H9 (cell line): ENCODE results near the gene ZNF677. TPM values are rescaled to one million over a fixed set of nuclear protein-coding genes. Genes with fewer than 3 reads are reported as not detected.
"Not testable (repeated sequence)": the region's sequence is repeated elsewhere in the genome, so short reads cannot be mapped to it uniquely, and the experiment has no call there.

Experiments used
- DNase-seq: peaks from one replicate; pipeline ENCODE4 v3.0.0-alpha.2; 2017
- H2AFZ ChIP-seq: one replicate; pipeline ENCODE4 v1.6.1; 2013; ENCODE audit warnings: mild to moderate bottlenecking, low read length, control low read depth, moderate library complexity
- H2AK5ac ChIP-seq: 2 replicates; pipeline ENCODE4 v1.6.1; 2013; ENCODE audit warnings: low read length, control low read depth, mixed read lengths; ENCODE audit not compliant: insufficient read length
- H2BK120ac ChIP-seq: one replicate; pipeline ENCODE4 v1.6.1; 2013; ENCODE audit warnings: low read depth, mild to moderate bottlenecking, low read length, control low read depth, inconsistent platforms; ENCODE audit not compliant: poor library complexity, severe bottlenecking
- H2BK12ac ChIP-seq: 2 replicates; pipeline ENCODE4 v1.6.1; 2013; ENCODE audit warnings: low read length, control low read depth, mixed read lengths, low read depth; ENCODE audit not compliant: insufficient read length
- H2BK15ac ChIP-seq: 2 replicates; pipeline ENCODE4 v1.6.1; 2013; ENCODE audit warnings: low read depth, low read length, control low read depth
- H2BK20ac ChIP-seq: one replicate; pipeline ENCODE4 v1.6.1; 2013; ENCODE audit warnings: low read depth, mild to moderate bottlenecking, low read length, control low read depth, inconsistent platforms; ENCODE audit not compliant: poor library complexity, severe bottlenecking
- H2BK5ac ChIP-seq: 2 replicates; pipeline ENCODE4 v1.6.1; 2013; ENCODE audit warnings: low read length, control low read depth, mixed read lengths; ENCODE audit not compliant: insufficient read length
- H3K14ac ChIP-seq: 2 replicates; pipeline ENCODE4 v1.6.1; 2013; ENCODE audit warnings: low read length, control low read depth; ENCODE audit not compliant: insufficient read depth
- H3K18ac ChIP-seq: 2 replicates; pipeline ENCODE4 v1.6.1; 2013; ENCODE audit warnings: low read depth, mild to moderate bottlenecking, mixed read lengths, low read length, control low read depth; ENCODE audit not compliant: insufficient read length
- H3K23ac ChIP-seq: 2 replicates; pipeline ENCODE4 v1.6.1; 2013; ENCODE audit warnings: low read length, control low read depth, mixed read lengths, low read depth; ENCODE audit not compliant: insufficient read length
- H3K23me2 ChIP-seq: 2 replicates; pipeline ENCODE4 v1.6.1; 2013; ENCODE audit warnings: low read depth, mild to moderate bottlenecking, mixed read lengths, low read length, control low read depth; ENCODE audit not compliant: insufficient read length, poor library complexity, severe bottlenecking
- H3K27ac ChIP-seq: 2 replicates; pipeline ENCODE4 v1.5.1; 2013; ENCODE audit warnings: low read length, control low read depth, mixed read lengths, low read depth; ENCODE audit not compliant: insufficient read length
- H3K27me3 ChIP-seq: 2 replicates; pipeline ENCODE4 v1.6.1; 2013; ENCODE audit warnings: low read length, control low read depth, inconsistent platforms; ENCODE audit not compliant: insufficient read depth
- H3K4ac ChIP-seq: 2 replicates; pipeline ENCODE4 v1.6.1; 2013; ENCODE audit warnings: low read depth, mild to moderate bottlenecking, control low read depth, inconsistent platforms, low read length, moderate library complexity
- H3K4me1 ChIP-seq: 2 replicates; pipeline ENCODE4 v1.6.1; 2013; ENCODE audit warnings: low read length, control low read depth, inconsistent platforms; ENCODE audit not compliant: insufficient read depth
- H3K4me2 ChIP-seq: 2 replicates; pipeline ENCODE4 v1.6.1; 2013; ENCODE audit warnings: low read length, control low read depth, mixed read lengths; ENCODE audit not compliant: insufficient read length, insufficient read depth
- H3K56ac ChIP-seq: 2 replicates; pipeline ENCODE4 v1.6.1; 2013; ENCODE audit warnings: low read depth, mild to moderate bottlenecking, mixed read lengths, low read length, control low read depth; ENCODE audit not compliant: insufficient read length
- H3K79me1 ChIP-seq: 2 replicates; pipeline ENCODE4 v1.6.1; 2013; ENCODE audit warnings: low read depth, mild to moderate bottlenecking, moderate library complexity, low read length, control low read depth, inconsistent platforms; ENCODE audit not compliant: insufficient read depth, poor library complexity, severe bottlenecking
- H3K79me2 ChIP-seq: 2 replicates; pipeline ENCODE4 v1.6.1; 2013; ENCODE audit warnings: low read length, control low read depth, inconsistent platforms; ENCODE audit not compliant: insufficient read depth
- H3K9ac ChIP-seq: 2 replicates; pipeline ENCODE4 v1.6.1; 2013; ENCODE audit warnings: low read length, control low read depth, mixed read lengths; ENCODE audit not compliant: insufficient read length; ENCODE audit errors: extremely low read depth
- H3K9me3 ChIP-seq: one replicate; pipeline ENCODE4 v1.6.1; 2013; ENCODE audit warnings: low read depth, low read length, inconsistent platforms; ENCODE audit not compliant: control insufficient read depth
- H3T11ph ChIP-seq: one replicate; pipeline ENCODE4 v1.6.1; 2013; ENCODE audit warnings: mild to moderate bottlenecking, low read length, control low read depth, inconsistent platforms
- H4K20me1 ChIP-seq: one replicate; pipeline ENCODE4 v1.6.1; 2013; ENCODE audit not compliant: control insufficient read depth, insufficient read length, insufficient read depth
- H4K5ac ChIP-seq: 2 replicates; pipeline ENCODE4 v1.6.1; 2013; ENCODE audit warnings: low read depth, mild to moderate bottlenecking, mixed read lengths, low read length, control low read depth; ENCODE audit not compliant: insufficient read length
- H4K8ac ChIP-seq: replicated peaks from 2 replicates; pipeline ENCODE4 v1.6.1; 2013; ENCODE audit warnings: low read length, control low read depth, mixed read lengths, low read depth; ENCODE audit not compliant: insufficient read length
- H4K91ac ChIP-seq: 2 replicates; pipeline ENCODE4 v1.6.1; 2013; ENCODE audit warnings: low read depth, mild to moderate bottlenecking, moderate library complexity, mixed read lengths, low read length, control low read depth; ENCODE audit not compliant: insufficient read length
- H3K27ac Mint-ChIP-seq, 3 experiments: 2 replicates in 2 of 3; 3 replicates in 1 of 3; pipeline ENCODE4 v1.8.0; 2020 to 2021; ENCODE audit warnings: mixed read lengths in 3 of 3, mild to moderate bottlenecking in 1 of 3, moderate library complexity in 1 of 3
- H3K27me3 Mint-ChIP-seq: 2 replicates; pipeline ENCODE4 v1.8.0; 2021; ENCODE audit warnings: low read depth, mild to moderate bottlenecking, moderate library complexity, mixed read lengths
- H3K36me3 Mint-ChIP-seq, 3 experiments: 2 replicates in 2 of 3; 3 replicates in 1 of 3; pipeline ENCODE4 v1.8.0; 2020 to 2021; ENCODE audit warnings: low read depth in 3 of 3, mixed read lengths in 3 of 3; ENCODE audit not compliant: insufficient read depth in 1 of 3
- H3K4me1 Mint-ChIP-seq, 2 experiments: 2 replicates each; pipeline ENCODE4 v1.8.0; 2020; ENCODE audit warnings: mixed read lengths in 2 of 2
- H3K4me3 Mint-ChIP-seq, 2 experiments: 2 replicates in 1 of 2; 3 replicates in 1 of 2; pipeline ENCODE4 v1.8.0; 2020 to 2021; ENCODE audit warnings: mild to moderate bottlenecking in 2 of 2, mixed read lengths in 2 of 2, moderate library complexity in 1 of 2
- H3K9me3 Mint-ChIP-seq, 2 experiments: 2 replicates in 1 of 2; 3 replicates in 1 of 2; pipeline ENCODE4 v1.8.0; 2020; ENCODE audit warnings: mild to moderate bottlenecking in 2 of 2, mixed read lengths in 2 of 2, moderate library complexity in 1 of 2
- CTCF ChIP-seq: fragments of 200-600 bp; sonication (generic); conservative IDR thresholded peaks from 3 replicates; pipeline ENCODE4 v1.8.0; 2021; ENCODE audit warnings: antibody characterized with exemption, mild to moderate bottlenecking
- WGBS: extraction: QIAGEN DNeasy Blood & Tissue Kit; methylation state at CpG from one replicate; pipeline ENCODE4 v1.1.7; 2013; ENCODE audit warnings: missing lambda C conversion rate, low lambda C conversion rate, mixed read lengths; ENCODE audit not compliant: insufficient read length; ENCODE audit errors: extremely low coverage; 5-methylcytosine and 5-hydroxymethylcytosine counted together
- total RNA-seq: library from RNA; stranded (reverse); gene quantifications from 2 replicates; pipeline ENCODE4 v1.2.1, GENCODE V29; 2021

Gene ZNF677
- total RNA-seq, 1 experiment from 2014 or later = 39.3 TPM

GRCh38 chr19:53281947-53282346, 27.3 kb upstream of the ZNF677 start:
- not testable (repeated sequence) for H3T11ph ChIP-seq, H2AFZ ChIP-seq, H3K9ac ChIP-seq, H3K14ac ChIP-seq, H3K4ac ChIP-seq, H3K18ac ChIP-seq, H3K79me2 ChIP-seq, H3K23ac ChIP-seq, H3K4me1 ChIP-seq, H3K27me3 ChIP-seq, H2BK20ac ChIP-seq, H3K4me2 ChIP-seq, H3K4me1 Mint-ChIP-seq, H3K27ac Mint-ChIP-seq, H4K20me1 ChIP-seq, H4K91ac ChIP-seq, H3K4me3 Mint-ChIP-seq, H3K56ac ChIP-seq, H3K27me3 Mint-ChIP-seq, H3K27ac ChIP-seq, H2BK12ac ChIP-seq, H4K5ac ChIP-seq, H2BK5ac ChIP-seq, H2AK5ac ChIP-seq, H2BK15ac ChIP-seq, H4K8ac ChIP-seq, H3K36me3 Mint-ChIP-seq, H3K9me3 ChIP-seq, H2BK120ac ChIP-seq, H3K23me2 ChIP-seq, H3K79me1 ChIP-seq
- DNase-seq = peak; percentile 66
- peaks cover 52 to 56% of the 10 kb centered on the region in 2 experiments for H3K9me3 Mint-ChIP-seq
- WGBS = no CpG with 5 or more reads among the region's 8 CpGs
- TF ChIP-seq CTCF = peak; percentile 42; the same call in 2 of the 3 replicates
